Keratinocyte (primary cell): ENCODE measurements around the gene CANX.

Experiments
- CTCF ChIP-seq, 3 experiments: IDR thresholded peaks in 1 of 3; conservative IDR thresholded peaks in 1 of 3; optimal IDR thresholded peaks in 1 of 3; 2 replicates in 2 of 3; 3 replicates in 1 of 3; pipeline versions ENCODE3 to v1.5.1; 2011; ENCODE audit warnings: low read length in 3 of 3, mild to moderate bottlenecking in 3 of 3, moderate library complexity in 2 of 3, control low read depth in 1 of 3, inconsistent platforms in 1 of 3; ENCODE audit not compliant: insufficient read depth in 2 of 3; ENCODE audit errors: extremely low read depth in 1 of 3
- EZH2 ChIP-seq: IDR thresholded peaks from one replicate; pipeline ENCODE4 v1.6.1; 2012; ENCODE audit warnings: inconsistent platforms, mild to moderate bottlenecking, low read length, moderate library complexity

- TF ChIP-seq CTCF (optimal IDR thresholded peaks at IDR 0.05 in 1 of 3, IDR thresholded peaks at IDR 0.05 in 1 of 3, conservative IDR thresholded peaks at IDR 0.05 in 1 of 3; ENCODE audit: extremely low read depth in 1 of 3, insufficient read depth in 2 of 3, low read length in 3 of 3) (no peak), EZH2 (no peak)
Measured at GRCh38 chr5:179777909-179778308, 79.1 kb downstream of the CANX start.
